ENCODE results near the gene GABARAPL1.
"Not testable (repeated sequence)": the region's sequence is repeated elsewhere in the genome, so short reads cannot be mapped to it uniquely, and the experiment has no call there.

Gene GABARAPL1

DNA sequence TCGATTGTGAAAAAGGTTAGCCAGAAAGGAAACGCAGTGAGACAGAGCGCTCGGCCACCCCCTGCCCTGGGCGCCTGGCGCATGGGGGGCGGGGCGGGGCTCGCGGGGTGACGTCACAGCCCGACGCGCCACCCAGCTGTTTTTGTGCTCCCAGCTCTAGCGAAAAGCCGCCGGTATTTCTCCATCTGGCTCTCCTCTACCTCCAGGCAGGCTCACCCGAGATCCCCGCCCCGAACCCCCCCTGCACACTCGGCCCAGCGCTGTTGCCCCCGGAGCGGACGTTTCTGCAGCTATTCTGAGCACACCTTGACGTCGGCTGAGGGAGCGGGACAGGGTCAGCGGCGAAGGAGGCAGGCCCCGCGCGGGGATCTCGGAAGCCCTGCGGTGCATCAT, at the start of gene GABARAPL1:
Gene GABARAPL1, plus strand, starts transcription at position 139 of the 393 bp plus-strand sequence. Its CDS starts 253 bp downstream, at position 392.
- peak; percentile 45 to 65 for DNase-seq (ENCODE audit: low read depth in 2 of 2)

DNA sequence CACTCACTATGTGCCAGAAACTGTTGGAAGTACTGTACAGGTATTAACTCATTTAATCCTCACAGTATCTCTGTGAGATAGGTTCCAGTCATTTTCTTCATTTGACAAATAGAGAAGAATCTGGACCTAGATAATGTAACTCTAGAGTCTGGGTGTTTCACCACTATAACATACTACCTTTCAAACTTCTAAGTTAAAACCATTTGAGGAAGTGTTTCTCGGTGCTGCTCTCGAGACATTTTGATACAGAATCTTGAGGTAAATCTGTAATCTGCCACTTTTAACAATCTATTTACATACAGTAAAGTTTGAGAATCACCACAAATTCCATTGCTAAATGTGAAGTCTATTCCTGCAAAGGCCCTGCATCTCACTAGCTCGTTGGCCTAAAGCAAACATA, 49.6 kb upstream of the GABARAPL1 start:
- no peak for DNase-seq (ENCODE audit: low read depth in 2 of 2)

DNA sequence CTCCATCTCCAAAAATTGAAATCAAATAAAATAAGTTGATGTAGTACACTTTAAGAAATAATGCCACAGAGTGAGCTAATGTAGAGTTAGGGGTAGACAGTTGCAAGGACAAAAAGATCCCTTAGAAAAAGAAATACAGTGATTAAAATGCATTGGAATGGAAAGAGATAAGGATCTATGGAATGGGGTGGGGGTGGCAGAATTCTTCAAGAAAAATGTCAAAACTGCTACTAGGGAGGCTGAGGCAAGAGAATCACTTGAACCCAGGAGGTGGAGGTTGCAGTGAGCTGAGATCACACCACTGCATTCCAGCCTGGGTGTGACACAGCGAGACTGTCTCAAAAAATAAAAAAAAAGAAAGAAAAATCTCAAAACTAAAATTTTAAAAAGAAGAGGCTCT, 47.3 kb upstream of the GABARAPL1 start:
- no peak for DNase-seq (ENCODE audit: low read depth in 2 of 2)

- no peak for DNase-seq (ENCODE audit: low read depth in 2 of 2)
These were observed 45.1 kb upstream of the GABARAPL1 start for GRCh38 chr12:10167599-10167998.

GRCh38 chr12:10169104-10169503, 43.6 kb upstream of the GABARAPL1 start:
- DNase-seq (ENCODE audit: low read depth in 2 of 2) = no peak

DNA sequence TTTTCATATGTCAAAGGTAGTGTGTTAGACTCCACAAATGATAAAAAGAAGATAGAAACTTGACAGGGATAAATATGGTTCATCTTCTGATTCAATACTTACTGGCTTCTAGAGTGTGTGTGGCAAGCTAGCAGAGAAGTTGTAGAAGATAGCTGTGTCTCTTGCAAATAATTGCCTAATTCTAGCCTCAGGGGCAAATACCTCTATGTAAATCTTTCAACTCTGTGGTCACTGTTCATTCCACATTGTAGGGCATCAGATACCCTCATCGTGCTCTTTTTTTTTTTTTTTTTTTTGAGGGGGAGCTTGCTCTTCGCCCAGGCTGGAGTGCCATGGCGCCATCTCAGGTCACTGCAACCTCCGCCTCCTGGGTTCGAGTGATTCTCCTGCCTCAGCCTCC, 42.5 kb upstream of the GABARAPL1 start:
- no peak for DNase-seq (ENCODE audit: low read depth in 2 of 2)

GRCh38 chr12:10171973-10172728, 40.5 kb upstream of the GABARAPL1 start, which contains the start of gene OLR1:
TSS of gene OLR1 (minus strand) at chr12:10172132. CDS start at chr12:10172077, 55 bp downstream.
- no peak for DNase-seq (ENCODE audit: low read depth in 2 of 2)

GRCh38 chr12:10174986-10175614, 37.6 kb upstream of the GABARAPL1 start:
- DNase-seq (ENCODE audit: low read depth in 2 of 2) = no peak

GRCh38 chr12:10175846-10176636, 36.6 kb upstream of the GABARAPL1 start:
- DNase-seq (ENCODE audit: low read depth in 2 of 2) = no peak

GRCh38 chr12:10178821-10179220, 33.9 kb upstream of the GABARAPL1 start, which contains the start of gene TMEM52B:
TSS of gene TMEM52B (plus strand) at chr12:10179032. CDS start at chr12:10179575, 543 bp downstream.
- no peak for DNase-seq (ENCODE audit: low read depth in 2 of 2)

DNA sequence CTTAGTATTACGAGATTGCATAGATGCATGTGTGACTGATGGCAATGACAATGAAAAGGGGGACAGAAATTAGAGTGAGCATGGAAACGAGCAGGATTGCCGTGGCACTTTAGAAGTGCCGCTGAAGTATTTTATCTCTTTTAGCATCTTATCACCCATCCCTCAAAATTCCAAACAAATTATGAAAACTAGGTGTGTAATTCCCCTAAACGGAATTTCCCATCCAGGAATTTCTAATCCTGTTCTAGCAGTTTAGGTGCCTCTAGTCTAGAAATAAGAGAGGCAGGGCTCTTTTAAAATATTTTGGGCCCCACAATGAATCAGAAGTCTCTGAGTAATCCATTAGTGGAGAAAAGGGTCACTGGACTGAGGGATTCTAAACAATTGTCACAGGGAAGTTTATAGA, 32.9 kb upstream of the GABARAPL1 start:
- DNase-seq (ENCODE audit: low read depth in 2 of 2) = no peak

DNA sequence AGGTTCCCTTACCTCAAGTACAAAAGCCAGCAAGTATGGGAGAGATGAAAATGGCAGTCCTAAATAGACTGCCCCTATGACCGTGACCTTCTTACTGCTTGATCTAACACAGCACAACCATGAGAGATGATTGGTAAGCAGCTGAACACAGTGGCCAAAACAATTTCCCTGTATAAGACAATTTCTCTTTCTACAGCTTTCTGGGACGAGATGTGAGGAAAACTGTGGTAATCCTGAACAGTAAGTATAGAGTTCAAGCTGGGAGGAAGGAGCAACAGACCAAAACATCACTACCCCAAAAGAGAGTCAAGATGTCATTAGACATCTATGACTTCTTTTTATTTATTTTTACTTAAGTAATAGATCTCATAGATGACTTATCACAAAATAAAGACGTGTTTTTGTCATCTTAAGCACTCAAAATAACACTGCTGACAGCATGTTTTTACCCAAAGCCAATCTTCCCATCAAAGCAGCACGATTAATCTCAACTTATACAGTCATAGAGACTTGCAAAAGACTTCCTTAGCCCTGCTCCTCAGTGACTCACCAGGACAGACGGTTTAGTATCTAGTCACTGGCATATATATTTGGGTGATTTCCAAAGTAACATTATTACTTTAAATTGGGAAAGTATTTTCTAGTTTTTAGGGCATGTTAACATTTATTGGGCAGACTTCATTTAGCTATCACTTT, 30.2 kb upstream of the GABARAPL1 start:
- DNase-seq (ENCODE audit: low read depth in 2 of 2) = no peak

- DNase-seq (ENCODE audit: low read depth in 2 of 2) = no peak
These were observed 28.3 kb upstream of the GABARAPL1 start for GRCh38 chr12:10184261-10184843.

- no peak for DNase-seq (ENCODE audit: low read depth in 2 of 2)
These were observed 26.4 kb upstream of the GABARAPL1 start for GRCh38 chr12:10186299-10186698.

DNA sequence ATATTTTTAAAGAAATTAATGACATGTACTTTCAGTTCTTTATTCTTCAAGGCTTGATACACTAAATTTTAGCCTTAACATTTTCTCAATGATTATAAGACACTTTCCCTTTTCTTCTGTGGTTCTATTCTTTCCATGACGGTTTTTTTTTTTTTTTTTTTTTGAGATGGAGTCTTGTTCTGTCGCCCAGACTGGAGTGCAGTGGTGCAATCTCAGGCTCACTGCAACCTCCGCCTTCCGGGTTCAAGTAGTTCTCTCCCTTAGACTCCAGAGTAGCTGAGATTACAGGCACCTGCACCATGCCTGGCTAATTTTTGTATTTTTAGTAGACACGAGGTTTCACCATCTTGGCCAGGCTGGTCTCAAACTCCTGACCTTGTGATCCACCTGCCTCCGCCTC, 25.7 kb upstream of the GABARAPL1 start:
- not testable (repeated sequence) for DNase-seq (ENCODE audit: low read depth in 2 of 2)

- DNase-seq (ENCODE audit: low read depth in 2 of 2) = no peak
These were observed 23.0 kb upstream of the GABARAPL1 start for GRCh38 chr12:10189653-10190052.

- DNase-seq (ENCODE audit: low read depth in 2 of 2) = peak in 1 of 2 donors; percentile 32
These were observed 21.9 kb upstream of the GABARAPL1 start for GRCh38 chr12:10190558-10191388.

DNA sequence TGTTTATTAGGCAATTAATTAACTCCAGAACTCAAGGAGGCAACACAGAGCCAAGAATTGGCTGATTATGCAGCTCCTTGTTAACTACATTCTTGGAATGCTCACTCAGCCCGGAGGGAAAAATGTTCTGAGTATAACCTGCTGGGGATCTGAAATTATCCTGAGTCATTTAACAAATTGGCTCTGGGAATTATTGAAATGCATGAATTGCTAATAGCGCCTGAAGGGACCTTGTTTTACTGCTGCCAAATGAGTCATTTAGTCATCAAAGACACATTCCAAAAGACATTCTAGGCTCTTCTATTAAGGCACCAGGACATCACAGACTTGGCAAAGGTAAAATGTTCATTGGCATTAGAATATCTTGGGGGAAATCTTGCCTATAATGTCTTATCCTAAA, 20.8 kb upstream of the GABARAPL1 start:
- DNase-seq (ENCODE audit: low read depth in 2 of 2) = no peak

GRCh38 chr12:10194160-10194670, 18.5 kb upstream of the GABARAPL1 start:
- DNase-seq (ENCODE audit: low read depth in 2 of 2) = no peak

DNA sequence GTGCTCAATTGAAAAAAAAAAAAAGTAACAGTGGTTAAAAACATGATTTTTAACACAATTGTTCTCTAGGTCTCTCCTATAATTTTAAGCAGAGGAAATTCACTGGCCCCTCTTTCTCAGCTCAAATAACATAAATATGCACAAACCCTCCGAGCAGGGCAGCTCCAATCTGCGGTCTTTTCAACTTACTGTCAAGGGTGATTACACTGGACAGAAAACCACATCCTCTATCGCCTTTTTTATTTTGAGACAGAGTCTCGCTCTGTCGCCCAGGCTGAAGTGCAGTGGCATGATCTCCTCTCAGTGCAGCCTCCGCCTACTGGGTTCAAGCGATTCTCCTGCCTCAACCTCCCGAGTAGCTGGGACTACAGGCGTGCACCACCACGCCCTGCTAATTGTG, 16.5 kb upstream of the GABARAPL1 start:
- no peak for DNase-seq (ENCODE audit: low read depth in 2 of 2)

Data from stimulated activated CD4-positive, alpha-beta T cell treated with anti-CD3 and anti-CD28 coated beads, Interleukin-15, amount 100 ng/mL, for 48 hours (primary cell).